HCT116 (cell line): ENCODE data around the gene SAMSN1.

Experiments used
- CTCF ChIP-seq, 3 experiments: fragments of 200-600 bp in 1 of 3; sonication (generic) in 1 of 3; IDR thresholded peaks in 2 of 3; conservative IDR thresholded peaks in 1 of 3; 2 replicates each; pipeline ENCODE4 v1.5.1; 2012 to 2017; ENCODE audit warnings: low read depth in 2 of 3, low read length in 2 of 3, antibody characterized with exemption in 1 of 3, borderline replicate concordance in 1 of 3, control low read depth in 1 of 3, mild to moderate bottlenecking in 1 of 3, mixed read lengths in 1 of 3, mixed run types in 1 of 3, moderate library complexity in 1 of 3; ENCODE audit not compliant: insufficient read depth in 1 of 3
- EGR1 ChIP-seq: IDR thresholded peaks from 2 replicates; pipeline ENCODE4 v1.6.1; 2012; ENCODE audit warnings: low read depth
- EZH2phosphoT487 ChIP-seq: fragments of 200-600 bp; IDR thresholded peaks from 2 replicates; pipeline ENCODE4 v1.6.1; 2018; ENCODE audit warnings: antibody characterized with exemption, borderline replicate concordance
- FOSL1 ChIP-seq: IDR thresholded peaks from 2 replicates; pipeline ENCODE4 v1.6.1; 2012; ENCODE audit warnings: low read depth
- POLR2A ChIP-seq: IDR thresholded peaks from 2 replicates; pipeline ENCODE4 v1.7.0; 2011; ENCODE audit warnings: borderline replicate concordance; ENCODE audit not compliant: insufficient read depth, insufficient read length; ENCODE audit errors: extremely low read depth
- POLR2AphosphoS5 ChIP-seq: IDR thresholded peaks from 2 replicates; pipeline ENCODE4 v1.6.1; 2011; ENCODE audit warnings: mild to moderate bottlenecking, low read depth, low read length, moderate library complexity
- RAD21 ChIP-seq: IDR thresholded peaks from 2 replicates; pipeline ENCODE4 v1.6.1; 2012; ENCODE audit warnings: low read depth, mild to moderate bottlenecking
- YY1 ChIP-seq: IDR thresholded peaks from 2 replicates; pipeline ENCODE4 v1.6.1; 2011; ENCODE audit warnings: low read length, low read depth, moderate library complexity, mild to moderate bottlenecking; ENCODE audit not compliant: insufficient replicate concordance; ENCODE audit errors: extremely low read depth

- TF ChIP-seq CTCF (IDR thresholded peaks at IDR 0.05 in 2 of 3, conservative IDR thresholded peaks at IDR 0.05 in 1 of 3; ENCODE audit: borderline replicate concordance in 1 of 3, insufficient read depth in 1 of 3, low read depth in 2 of 3, low read length in 2 of 3) (no peak), EZH2phosphoT487 (no peak), POLR2AphosphoS5 (no peak), EGR1 (no peak), POLR2A (no peak), FOSL1 (no peak), RAD21 (no peak), YY1 (no peak)
These were observed 1.9 kb upstream of the SAMSN1 start for GRCh38 chr21:14547834-14548513.
